Esophagus muscularis mucosa (tissue), 4 donors: ENCODE measurements around the gene LIX1. TPM values are rescaled to one million over a fixed set of nuclear protein-coding genes. Genes with fewer than 3 reads are reported as not detected.

Experiments
- DNase-seq: peaks from one replicate; pipeline ENCODE4 v3.0.0-alpha.2; 2017; ENCODE audit errors: extremely low spot score
- H3K27ac ChIP-seq, 4 donors: fragments of 200-600 bp; sonication (generic); replicated peaks in 1 of 4; 1 replicate in 3 of 4; 2 replicates in 1 of 4; pipeline ENCODE4 v1.5.1; 2016 to 2019; ENCODE audit warnings: mild to moderate bottlenecking in 1 of 4
- H3K27me3 ChIP-seq, 4 donors: fragments of 200-600 bp; sonication (generic); one replicate each; pipeline versions ENCODE4 v1.5.1 to v1.6.0; 2016 to 2019
- H3K36me3 ChIP-seq, 4 donors: fragments of 200-600 bp; sonication (generic); one replicate each; pipeline ENCODE4 v1.5.1; 2016 to 2019
- H3K4me1 ChIP-seq, 4 donors: fragments of 200-600 bp; sonication (generic); one replicate each; pipeline ENCODE4 v1.5.1; 2016 to 2019
- H3K4me3 ChIP-seq, 4 donors: fragments of 200-600 bp; sonication (generic); 1 replicate in 2 of 4; 2 replicates in 2 of 4; pipeline ENCODE4 v1.5.1; 2016 to 2019; ENCODE audit warnings: mild to moderate bottlenecking in 4 of 4, moderate library complexity in 1 of 4
- H3K9me3 ChIP-seq, 4 donors: fragments of 200-600 bp; sonication (generic); 1 replicate in 3 of 4; 2 replicates in 1 of 4; pipeline ENCODE4 v1.5.1; 2016 to 2019
- CTCF ChIP-seq, 3 experiments: fragments of 200-600 bp in 2 of 3; fragments of 450-650 bp in 1 of 3; sonication (generic) in 2 of 3; IDR thresholded peaks; one replicate each; pipeline ENCODE4 v1.5.1; 2017 to 2019; ENCODE audit warnings: antibody characterized with exemption in 3 of 3, mild to moderate bottlenecking in 2 of 3, moderate library complexity in 1 of 3
- EP300 ChIP-seq: sonication (generic); formaldehyde crosslinking; IDR thresholded peaks from one replicate; pipeline ENCODE4 v1.6.1; 2017; ENCODE audit warnings: antibody characterized with exemption
- POLR2A ChIP-seq: fragments of 450-650 bp; IDR thresholded peaks from one replicate; pipeline ENCODE4 v1.6.1; 2017; ENCODE audit warnings: antibody characterized with exemption, moderate library complexity, mild to moderate bottlenecking, low read depth
- POLR2AphosphoS5 ChIP-seq, 2 donors: sonication (generic); formaldehyde crosslinking; IDR thresholded peaks; one replicate each; pipeline ENCODE4 v1.6.1; 2017; ENCODE audit warnings: antibody characterized with exemption in 2 of 2
- WGBS: methylation state at CpG from one replicate; pipeline ENCODE4 v1.1.5; 2018; 5-methylcytosine and 5-hydroxymethylcytosine counted together
- intact Hi-C: fragments of 100-400 bp; cut with DNase I; formaldehyde crosslinking; loops from one replicate; pipeline ENCODE4 v1.15.1; 2023
- total RNA-seq, 4 donors: library from RNA; depleted of rRNA; stranded (reverse); fragments of >200 nt; gene quantifications; one replicate each; pipeline versions ENCODE4 v1.1.0 to v1.2.1, GENCODE V29; 2016

The LIX1 gene
- total RNA-seq, 4 donors from 2014 or later: 0.42 to 1.2 (median 0.67) TPM

- Histone ChIP-seq H3K27me3 (no peaks in the 10 kb centered on the region), H3K4me1 (peaks cover 0 to 9% (median 6%) of the 10 kb centered on the region in 4 donors), H3K36me3 (no peaks in the 10 kb centered on the region), H3K9me3 (no peaks in the 10 kb centered on the region), H3K27ac (peak overlapping the region; percentile 18 to 68 (median 58)), H3K4me3 (no peak overlapping the region)
- no peak for TF ChIP-seq CTCF (IDR thresholded peaks at IDR 0.05)
- TF ChIP-seq POLR2A: no peak
- TF ChIP-seq EP300: no peak
- peak in 1 of 2 donors; percentile 45 for TF ChIP-seq POLR2AphosphoS5 (IDR thresholded peaks at IDR 0.05)
- WGBS: 44% methylated on average over 8 of the region's 8 CpGs
- DNase-seq: no peak
- intact Hi-C loops: no loop called here
These were observed 71.3 kb downstream of the LIX1 start for GRCh38 chr5:97071101-97071500.

GRCh38 chr5:97070234-97070633 is 72.2 kb downstream of the LIX1 start:
- no peak overlapping the region for H3K4me3 ChIP-seq
- peaks cover 0 to 9% (median 6%) of the 10 kb centered on the region in 4 donors for H3K4me1 ChIP-seq
- H3K36me3 ChIP-seq: no peaks in the 10 kb centered on the region
- intact Hi-C loops: no loop called here
- no peaks in the 10 kb centered on the region for H3K9me3 ChIP-seq
- no peaks in the 10 kb centered on the region for H3K27me3 ChIP-seq
- no peak for DNase-seq
- TF ChIP-seq CTCF (IDR thresholded peaks at IDR 0.05): no peak
- no peak for TF ChIP-seq POLR2AphosphoS5 (IDR thresholded peaks at IDR 0.05)
- no peak for TF ChIP-seq POLR2A
- TF ChIP-seq EP300: no peak
- H3K27ac ChIP-seq: peak overlapping the region in 3 of 4 donors; percentile 57 to 68 (median 59)

GRCh38 chr5:97067296-97067850 is 75.0 kb downstream of the LIX1 start:
- no peak for TF ChIP-seq CTCF (IDR thresholded peaks at IDR 0.05)
- TF ChIP-seq POLR2AphosphoS5 (IDR thresholded peaks at IDR 0.05): no peak
- TF ChIP-seq POLR2A: no peak
- DNase-seq: peak; percentile 45
- no peaks in the 10 kb centered on the region for H3K27me3 ChIP-seq
- 54% methylated on average over 4 of the region's 4 CpGs for WGBS
- H3K36me3 ChIP-seq: no peaks in the 10 kb centered on the region
- intact Hi-C loops: no loop called here
- H3K27ac ChIP-seq: no peak overlapping the region
- H3K9me3 ChIP-seq: no peaks in the 10 kb centered on the region
- peaks cover 0 to 9% (median 6%) of the 10 kb centered on the region in 4 donors for H3K4me1 ChIP-seq
- H3K4me3 ChIP-seq: no peak overlapping the region

- peak; percentile 12 for DNase-seq
These were observed 76.9 kb downstream of the LIX1 start for GRCh38 chr5:97065475-97065874.

More at GRCh38 chr5:97065475-97065874, 76.9 kb downstream of the LIX1 start:
- no peak overlapping the region for H3K27ac ChIP-seq
- no peaks in the 10 kb centered on the region for H3K27me3 ChIP-seq
- no peaks in the 10 kb centered on the region for H3K9me3 ChIP-seq
- peaks cover 0 to 6% (median under 1%) of the 10 kb centered on the region in 4 donors for H3K4me1 ChIP-seq
- 57% methylated on average over 2 of the region's 2 CpGs for WGBS
- intact Hi-C loops: no loop called here
- no peaks in the 10 kb centered on the region for H3K36me3 ChIP-seq
- TF ChIP-seq CTCF (IDR thresholded peaks at IDR 0.05): no peak
- TF ChIP-seq POLR2AphosphoS5 (IDR thresholded peaks at IDR 0.05): no peak
- no peak for TF ChIP-seq EP300
- no peak for TF ChIP-seq POLR2A
- H3K4me3 ChIP-seq: no peak overlapping the region
